ENCODE results near the gene CLIP2.
"Not testable (repeated sequence)": the region's sequence is repeated elsewhere in the genome, so short reads cannot be mapped to it uniquely, and the experiment has no call there.

CLIP2 gene

DNA sequence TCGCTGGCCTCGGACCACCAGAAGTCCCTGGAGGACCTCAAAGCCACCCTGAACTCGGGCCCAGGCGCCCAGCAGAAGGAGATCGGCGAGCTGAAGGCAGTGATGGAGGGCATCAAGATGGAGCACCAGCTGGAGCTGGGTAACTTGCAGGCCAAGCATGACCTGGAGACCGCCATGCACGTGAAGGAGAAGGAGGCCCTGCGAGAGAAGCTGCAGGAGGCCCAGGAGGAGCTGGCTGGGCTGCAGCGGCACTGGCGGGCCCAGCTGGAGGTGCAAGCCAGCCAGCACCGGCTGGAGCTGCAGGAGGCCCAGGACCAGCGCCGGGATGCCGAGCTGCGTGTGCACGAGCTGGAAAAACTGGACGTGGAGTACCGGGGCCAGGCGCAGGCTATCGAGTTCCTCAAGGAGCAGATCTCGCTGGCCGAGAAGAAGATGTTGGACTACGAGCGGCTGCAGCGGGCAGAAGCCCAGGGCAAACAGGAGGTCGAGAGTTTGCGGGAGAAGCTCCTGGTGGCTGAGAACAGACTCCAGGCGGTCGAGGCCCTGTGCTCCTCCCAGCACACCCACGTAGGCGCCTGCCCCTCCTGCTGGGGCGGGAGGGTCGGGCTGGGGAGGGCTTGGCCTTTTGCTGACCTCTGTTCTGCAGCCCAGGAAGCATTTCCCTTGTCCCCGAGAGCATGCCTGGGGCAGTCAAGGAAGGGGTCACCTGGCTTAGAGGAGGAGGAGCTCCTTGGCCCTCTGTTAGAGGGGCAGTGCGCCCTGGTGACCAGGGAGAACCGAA is 87.2 kb downstream of the CLIP2 start:
- no peak for TF ChIP-seq EZH2 (optimal IDR thresholded peaks at IDR 0.05; ENCODE audit: low read depth, low read length)
- TF ChIP-seq EZH2phosphoT487 (IDR thresholded peaks at IDR 0.05; ENCODE audit: low read length), result no peak
- TF ChIP-seq, protein P1, sequence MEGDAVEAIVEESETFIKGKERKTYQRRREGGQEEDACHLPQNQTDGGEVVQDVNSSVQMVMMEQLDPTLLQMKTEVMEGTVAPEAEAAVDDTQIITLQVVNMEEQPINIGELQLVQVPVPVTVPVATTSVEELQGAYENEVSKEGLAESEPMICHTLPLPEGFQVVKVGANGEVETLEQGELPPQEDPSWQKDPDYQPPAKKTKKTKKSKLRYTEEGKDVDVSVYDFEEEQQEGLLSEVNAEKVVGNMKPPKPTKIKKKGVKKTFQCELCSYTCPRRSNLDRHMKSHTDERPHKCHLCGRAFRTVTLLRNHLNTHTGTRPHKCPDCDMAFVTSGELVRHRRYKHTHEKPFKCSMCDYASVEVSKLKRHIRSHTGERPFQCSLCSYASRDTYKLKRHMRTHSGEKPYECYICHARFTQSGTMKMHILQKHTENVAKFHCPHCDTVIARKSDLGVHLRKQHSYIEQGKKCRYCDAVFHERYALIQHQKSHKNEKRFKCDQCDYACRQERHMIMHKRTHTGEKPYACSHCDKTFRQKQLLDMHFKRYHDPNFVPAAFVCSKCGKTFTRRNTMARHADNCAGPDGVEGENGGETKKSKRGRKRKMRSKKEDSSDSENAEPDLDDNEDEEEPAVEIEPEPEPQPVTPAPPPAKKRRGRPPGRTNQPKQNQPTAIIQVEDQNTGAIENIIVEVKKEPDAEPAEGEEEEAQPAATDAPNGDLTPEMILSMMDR (IDR thresholded peaks at IDR 0.05; ENCODE audit: low read length), result no peak

GRCh38 chr7:74379938-74380337 is 90.7 kb downstream of the CLIP2 start:
- H3F3A ChIP-seq (ENCODE audit: insufficient read depth, low read length), result no peaks in the 10 kb centered on the region
- H3K4me2 ChIP-seq (ENCODE audit: low read depth, low read length), result no peak overlapping the region
- no peak overlapping the region for H3K9ac ChIP-seq (ENCODE audit: low read length)
- H3K36me3 ChIP-seq (replicated peaks; ENCODE audit: insufficient read depth, low read length), result no peaks in the 10 kb centered on the region
- H2AFZ ChIP-seq (ENCODE audit: low read length), result no peak overlapping the region
- no peaks in the 10 kb centered on the region for H3K9me3 ChIP-seq (replicated peaks; ENCODE audit: insufficient read depth, low read length)
- H3K79me2 ChIP-seq (ENCODE audit: low read length), result no peaks in the 10 kb centered on the region
- TF ChIP-seq EZH2phosphoT487 (IDR thresholded peaks at IDR 0.05; ENCODE audit: low read length), result no peak
- TF ChIP-seq, protein P1 (IDR thresholded peaks at IDR 0.05; ENCODE audit: low read length), result no peak
- no peak for TF ChIP-seq EZH2 (optimal IDR thresholded peaks at IDR 0.05; ENCODE audit: low read depth, low read length)
- no peak overlapping the region for H3K4me3 ChIP-seq (ENCODE audit: low read length)
- H3K9me2 ChIP-seq (replicated peaks; ENCODE audit: insufficient read depth, low read length), result no peaks in the 10 kb centered on the region
- no peak overlapping the region for H3K27ac ChIP-seq (ENCODE audit: low read length)
- no peaks in the 10 kb centered on the region; the same call in 1 of the 2 replicates for H3K27me3 ChIP-seq (replicated peaks; ENCODE audit: insufficient read depth, low read length)
- DNase-seq, result no peak
- H3K4me1 ChIP-seq (ENCODE audit: low read length), result no peaks in the 10 kb centered on the region
- no peaks in the 10 kb centered on the region for H4K20me1 ChIP-seq (ENCODE audit: insufficient read depth, low read length)

More for the DNA sequence above, 87.2 kb downstream of the CLIP2 start:
- H3K9ac ChIP-seq (ENCODE audit: low read length), result no peak overlapping the region
- H3K36me3 ChIP-seq (replicated peaks; ENCODE audit: insufficient read depth, low read length), result no peaks in the 10 kb centered on the region
- no peaks in the 10 kb centered on the region for H3K9me2 ChIP-seq (replicated peaks; ENCODE audit: insufficient read depth, low read length)
- H3K4me2 ChIP-seq (ENCODE audit: low read depth, low read length), result no peak overlapping the region
- peaks cover 5% of the 10 kb centered on the region for H3K4me1 ChIP-seq (ENCODE audit: low read length)
- no peak overlapping the region for H3K27ac ChIP-seq (ENCODE audit: low read length)
- H3K79me2 ChIP-seq (ENCODE audit: low read length), result no peaks in the 10 kb centered on the region
- no peaks in the 10 kb centered on the region for H4K20me1 ChIP-seq (ENCODE audit: insufficient read depth, low read length)
- H3F3A ChIP-seq (ENCODE audit: insufficient read depth, low read length), result no peaks in the 10 kb centered on the region
- H2AFZ ChIP-seq (ENCODE audit: low read length), result no peak overlapping the region
- DNase-seq, result no peak
- H3K27me3 ChIP-seq (replicated peaks; ENCODE audit: insufficient read depth, low read length), result no peaks in the 10 kb centered on the region; the same call in 1 of the 2 replicates
- H3K9me3 ChIP-seq (replicated peaks; ENCODE audit: insufficient read depth, low read length), result no peaks in the 10 kb centered on the region
- no peak overlapping the region for H3K4me3 ChIP-seq (ENCODE audit: low read length)

DNA sequence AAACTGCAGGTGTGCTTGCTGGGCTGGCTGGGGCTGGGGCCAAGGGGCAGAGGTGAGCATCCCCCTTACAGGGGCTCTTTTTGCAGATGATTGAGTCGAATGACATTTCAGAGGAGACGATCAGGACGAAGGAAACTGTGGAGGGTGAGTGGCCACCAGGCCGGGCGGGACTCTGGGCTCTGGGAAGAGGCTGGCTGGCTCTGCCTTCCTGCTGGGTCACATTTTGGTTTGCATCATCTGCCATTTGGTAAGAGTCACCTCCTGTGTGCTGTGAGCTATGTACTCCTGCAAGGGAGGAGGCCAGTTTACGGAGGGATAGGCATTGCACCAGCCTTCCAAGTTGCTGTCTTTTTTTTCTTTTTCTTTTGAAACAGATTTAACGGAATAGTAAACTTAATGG is 91.5 kb downstream of the CLIP2 start:
- no peak for DNase-seq
- no peaks in the 10 kb centered on the region for H3F3A ChIP-seq (ENCODE audit: insufficient read depth, low read length)
- H3K9me2 ChIP-seq (replicated peaks; ENCODE audit: insufficient read depth, low read length), result no peaks in the 10 kb centered on the region
- no peak overlapping the region for H3K9ac ChIP-seq (ENCODE audit: low read length)
- H3K9me3 ChIP-seq (replicated peaks; ENCODE audit: insufficient read depth, low read length), result no peaks in the 10 kb centered on the region
- H4K20me1 ChIP-seq (ENCODE audit: insufficient read depth, low read length), result no peaks in the 10 kb centered on the region
- H3K79me2 ChIP-seq (ENCODE audit: low read length), result no peaks in the 10 kb centered on the region
- no peaks in the 10 kb centered on the region; the same call in 1 of the 2 replicates for H3K27me3 ChIP-seq (replicated peaks; ENCODE audit: insufficient read depth, low read length)
- H3K4me1 ChIP-seq (ENCODE audit: low read length), result no peaks in the 10 kb centered on the region
- no peak overlapping the region for H3K4me2 ChIP-seq (ENCODE audit: low read depth, low read length)
- no peaks in the 10 kb centered on the region for H3K36me3 ChIP-seq (replicated peaks; ENCODE audit: insufficient read depth, low read length)
- TF ChIP-seq, protein P1 (IDR thresholded peaks at IDR 0.05; ENCODE audit: low read length), result no peak
- no peak overlapping the region for H3K4me3 ChIP-seq (ENCODE audit: low read length)
- no peak overlapping the region for H3K27ac ChIP-seq (ENCODE audit: low read length)
- no peak overlapping the region for H2AFZ ChIP-seq (ENCODE audit: low read length)

DNA sequence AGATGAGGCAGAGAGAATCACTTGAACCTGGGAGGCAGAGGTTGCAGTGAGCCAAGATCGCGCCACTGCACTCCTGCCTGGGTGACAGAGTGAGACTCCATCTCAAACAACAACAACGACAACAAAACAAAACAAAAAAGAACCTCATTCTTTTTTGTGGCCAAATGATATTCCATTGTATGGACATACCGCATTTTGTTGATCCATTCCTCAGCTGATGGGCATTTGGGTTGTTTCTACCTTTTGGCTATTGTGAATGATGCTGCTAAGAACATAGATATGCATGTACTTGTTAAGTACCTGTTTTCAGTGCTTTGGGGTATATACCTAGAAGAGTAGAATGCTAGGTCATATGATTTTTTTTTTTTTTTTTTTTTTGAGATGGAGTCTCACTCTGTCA is 94.9 kb downstream of the CLIP2 start:
- H2AFZ ChIP-seq (ENCODE audit: low read length); H3K27me3 ChIP-seq (replicated peaks; ENCODE audit: insufficient read depth, low read length); H3K4me3 ChIP-seq (ENCODE audit: low read length); H3K36me3 ChIP-seq (replicated peaks; ENCODE audit: insufficient read depth, low read length); H3K27ac ChIP-seq (ENCODE audit: low read length); H3K9me3 ChIP-seq (replicated peaks; ENCODE audit: insufficient read depth, low read length); H3F3A ChIP-seq (ENCODE audit: insufficient read depth, low read length); DNase-seq; H3K4me1 ChIP-seq (ENCODE audit: low read length); H4K20me1 ChIP-seq (ENCODE audit: insufficient read depth, low read length); H3K9me2 ChIP-seq (replicated peaks; ENCODE audit: insufficient read depth, low read length); H3K79me2 ChIP-seq (ENCODE audit: low read length); H3K4me2 ChIP-seq (ENCODE audit: low read depth, low read length); H3K9ac ChIP-seq (ENCODE audit: low read length): not testable (repeated sequence)

DNA sequence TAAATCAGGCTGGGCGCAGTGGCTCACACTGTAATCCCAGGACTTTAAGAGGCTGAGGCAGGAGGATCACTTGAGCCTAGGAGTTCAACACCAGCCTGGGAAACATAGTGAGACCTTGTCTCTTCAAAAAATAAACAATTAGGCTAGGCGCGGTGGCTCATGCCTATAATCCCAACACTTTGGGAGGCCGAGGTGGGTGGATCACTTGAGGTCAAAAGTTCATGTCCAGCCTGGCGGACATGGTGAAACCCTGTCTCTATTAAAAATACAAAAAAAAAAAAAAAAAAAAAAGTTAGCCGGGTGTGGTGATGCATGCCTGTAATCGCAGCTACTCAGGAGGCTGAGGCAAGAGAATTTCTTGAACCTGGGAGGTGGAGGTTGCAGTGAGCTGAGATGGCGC is 95.6 kb downstream of the CLIP2 start:
- not testable (repeated sequence) for H3K79me2 ChIP-seq (ENCODE audit: low read length); H3K9me2 ChIP-seq (replicated peaks; ENCODE audit: insufficient read depth, low read length); DNase-seq; H3K4me1 ChIP-seq (ENCODE audit: low read length); H3K4me2 ChIP-seq (ENCODE audit: low read depth, low read length); H4K20me1 ChIP-seq (ENCODE audit: insufficient read depth, low read length); H3K9me3 ChIP-seq (replicated peaks; ENCODE audit: insufficient read depth, low read length); H3K27me3 ChIP-seq (replicated peaks; ENCODE audit: insufficient read depth, low read length); H3K4me3 ChIP-seq (ENCODE audit: low read length); H3F3A ChIP-seq (ENCODE audit: insufficient read depth, low read length); H3K36me3 ChIP-seq (replicated peaks; ENCODE audit: insufficient read depth, low read length); H3K27ac ChIP-seq (ENCODE audit: low read length); H2AFZ ChIP-seq (ENCODE audit: low read length); H3K9ac ChIP-seq (ENCODE audit: low read length)

Data from MM.1S (cell line).